ENCODE data around the gene TUBB.
A peak's percentile ranks its signal among the peaks of the same experiment; 100 is the strongest.

Gene TUBB

DNA sequence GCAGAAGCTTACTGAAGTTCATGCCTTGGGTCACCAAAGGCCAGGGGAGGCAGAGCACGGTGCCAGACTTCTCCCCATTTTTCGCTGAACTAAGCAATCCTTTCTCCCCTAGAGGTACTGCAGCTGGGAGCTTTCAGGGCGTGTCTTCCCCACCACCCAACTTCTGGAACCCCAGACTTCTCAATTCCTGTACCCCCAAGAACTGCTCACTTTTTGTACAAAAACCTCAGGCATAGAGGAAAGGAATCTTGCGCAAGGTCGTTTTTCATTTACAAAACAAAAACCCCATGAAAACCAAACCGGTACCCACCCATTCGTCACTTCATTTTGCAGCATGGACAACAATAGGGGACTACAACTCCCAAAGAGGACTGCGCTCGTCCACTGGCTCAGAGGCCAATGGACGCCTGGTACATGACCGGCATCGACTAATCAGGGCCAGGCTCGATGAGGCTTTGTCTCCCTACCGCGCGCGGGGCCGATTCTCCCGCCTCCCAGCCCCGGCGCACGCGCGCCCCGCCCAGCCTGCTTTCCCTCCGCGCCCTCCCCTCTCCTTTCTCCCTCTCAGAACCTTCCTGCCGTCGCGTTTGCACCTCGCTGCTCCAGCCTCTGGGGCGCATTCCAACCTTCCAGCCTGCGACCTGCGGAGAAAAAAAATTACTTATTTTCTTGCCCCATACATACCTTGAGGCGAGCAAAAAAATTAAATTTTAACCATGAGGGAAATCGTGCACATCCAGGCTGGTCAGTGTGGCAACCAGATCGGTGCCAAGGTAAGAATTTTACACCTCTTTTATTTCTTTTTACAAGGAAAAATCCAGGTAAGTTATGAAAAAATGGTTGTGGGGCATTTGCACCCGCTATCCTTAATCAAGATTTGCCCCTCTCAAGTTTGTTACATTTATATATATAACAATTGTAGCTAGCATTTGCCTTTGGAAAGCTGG, at the start of gene TUBB:
TUBB (plus strand) TSS at position 562 of the 947 bp plus-strand sequence; CDS start at position 717, 155 bp downstream.
- DNase-seq = peak; percentile 98

DNA sequence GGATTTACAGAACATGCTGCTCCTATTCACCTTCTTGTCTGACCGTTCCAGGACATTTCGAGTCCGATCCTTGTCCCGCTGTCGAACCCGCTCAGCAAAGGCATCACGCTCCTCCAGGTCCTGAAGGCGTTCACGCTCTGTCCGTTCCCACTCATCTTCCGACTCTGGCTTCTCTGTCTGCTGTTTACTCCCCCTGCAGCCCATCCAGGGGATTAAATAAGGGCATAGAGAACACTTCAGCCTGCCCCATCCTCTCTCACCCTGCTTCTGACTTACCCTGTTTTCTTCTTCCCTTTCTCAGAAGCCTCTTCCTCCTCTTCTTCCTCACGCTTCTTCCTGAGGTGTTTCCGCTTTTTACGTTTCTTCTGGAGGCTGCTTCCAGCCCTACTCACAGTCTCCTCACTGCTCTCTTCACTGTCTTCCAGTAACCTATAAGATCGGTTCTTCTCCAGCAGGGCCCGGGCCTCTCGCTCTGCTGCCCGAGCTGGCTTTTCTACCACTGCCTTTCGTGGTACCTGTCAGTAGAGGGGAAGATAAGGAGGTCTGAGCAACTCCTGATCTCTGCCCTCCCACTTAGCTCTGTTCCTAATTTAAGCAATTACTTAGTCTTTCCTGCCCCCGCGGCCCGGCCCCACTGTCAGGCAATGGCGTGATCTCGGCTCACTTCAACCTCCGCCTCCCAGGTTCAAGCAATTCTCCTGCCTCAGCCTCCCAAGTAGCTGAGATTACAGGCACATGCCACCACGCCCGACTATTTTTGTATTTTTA, 49.2 kb upstream of the TUBB start:
- DNase-seq = no peak

GRCh38 chr6:30672445-30673253, 47.5 kb upstream of the TUBB start, which contains the start of gene DHX16:
DHX16 (minus strand) TSS chr6:30673006; CDS start chr6:30672841, 165 bp downstream.
- DNase-seq = peak; percentile 97

GRCh38 chr6:30676660-30677285, 43.4 kb upstream of the TUBB start:
- no peak for DNase-seq

- peak; percentile 44 for DNase-seq
Observed at GRCh38 chr6:30678964-30679726, 41.0 kb upstream of the TUBB start.

DNA sequence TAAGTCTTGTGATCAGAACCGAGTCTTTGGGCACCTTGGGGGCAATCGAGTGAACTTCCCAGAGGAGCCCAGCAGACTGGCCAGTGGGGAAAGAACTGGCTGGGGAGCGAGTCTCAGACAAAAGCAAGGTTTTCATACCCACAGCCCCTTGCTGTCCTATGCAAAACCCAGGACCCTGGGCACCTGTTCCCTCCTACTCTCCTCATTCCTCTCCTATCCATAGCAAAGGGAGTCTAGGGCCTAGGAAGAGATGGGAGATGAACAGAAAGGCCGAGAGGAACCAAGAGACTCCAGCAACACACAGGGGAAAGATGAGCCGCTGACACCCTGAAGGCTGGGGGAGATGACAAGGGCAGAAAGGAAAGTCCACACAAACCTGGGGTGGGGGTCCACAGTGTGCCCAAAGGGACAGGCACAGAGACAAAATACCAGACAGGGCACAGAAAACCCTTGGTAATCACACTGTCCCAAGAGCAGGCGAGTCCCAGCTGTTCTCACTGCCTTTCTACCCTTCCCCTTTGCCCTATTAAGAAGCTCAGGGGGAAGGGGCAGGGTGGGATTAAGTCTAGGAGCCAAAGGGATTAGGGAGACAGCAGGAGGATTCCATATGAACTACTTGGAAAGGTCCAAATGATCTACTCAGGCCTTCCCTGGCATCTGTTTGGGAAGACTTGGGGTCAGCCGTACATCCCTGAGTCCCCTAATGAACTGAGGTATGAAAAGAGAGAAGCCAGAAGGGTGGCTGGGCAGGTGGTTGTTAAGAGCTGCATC, 40.2 kb upstream of the TUBB start:
- no peak for DNase-seq

DNA sequence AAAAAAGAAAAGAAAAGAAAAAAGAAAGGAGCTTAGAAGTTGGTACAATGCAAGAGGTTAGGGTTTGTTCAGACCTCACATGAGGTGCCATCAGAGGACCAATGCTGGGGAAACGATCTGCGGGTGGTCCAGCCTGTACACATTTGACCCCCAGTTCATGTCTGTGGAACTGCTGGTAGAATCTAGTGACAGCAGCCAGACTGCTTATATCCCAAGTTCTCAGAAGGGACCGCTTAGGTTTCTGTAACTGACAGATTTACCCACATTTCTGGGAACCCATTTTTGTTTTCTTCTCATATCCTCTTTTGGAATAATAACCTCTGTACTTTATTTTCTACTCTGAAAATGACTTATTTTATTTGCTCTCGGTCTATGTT, 38.4 kb upstream of the TUBB start:
- no peak for DNase-seq

DNA sequence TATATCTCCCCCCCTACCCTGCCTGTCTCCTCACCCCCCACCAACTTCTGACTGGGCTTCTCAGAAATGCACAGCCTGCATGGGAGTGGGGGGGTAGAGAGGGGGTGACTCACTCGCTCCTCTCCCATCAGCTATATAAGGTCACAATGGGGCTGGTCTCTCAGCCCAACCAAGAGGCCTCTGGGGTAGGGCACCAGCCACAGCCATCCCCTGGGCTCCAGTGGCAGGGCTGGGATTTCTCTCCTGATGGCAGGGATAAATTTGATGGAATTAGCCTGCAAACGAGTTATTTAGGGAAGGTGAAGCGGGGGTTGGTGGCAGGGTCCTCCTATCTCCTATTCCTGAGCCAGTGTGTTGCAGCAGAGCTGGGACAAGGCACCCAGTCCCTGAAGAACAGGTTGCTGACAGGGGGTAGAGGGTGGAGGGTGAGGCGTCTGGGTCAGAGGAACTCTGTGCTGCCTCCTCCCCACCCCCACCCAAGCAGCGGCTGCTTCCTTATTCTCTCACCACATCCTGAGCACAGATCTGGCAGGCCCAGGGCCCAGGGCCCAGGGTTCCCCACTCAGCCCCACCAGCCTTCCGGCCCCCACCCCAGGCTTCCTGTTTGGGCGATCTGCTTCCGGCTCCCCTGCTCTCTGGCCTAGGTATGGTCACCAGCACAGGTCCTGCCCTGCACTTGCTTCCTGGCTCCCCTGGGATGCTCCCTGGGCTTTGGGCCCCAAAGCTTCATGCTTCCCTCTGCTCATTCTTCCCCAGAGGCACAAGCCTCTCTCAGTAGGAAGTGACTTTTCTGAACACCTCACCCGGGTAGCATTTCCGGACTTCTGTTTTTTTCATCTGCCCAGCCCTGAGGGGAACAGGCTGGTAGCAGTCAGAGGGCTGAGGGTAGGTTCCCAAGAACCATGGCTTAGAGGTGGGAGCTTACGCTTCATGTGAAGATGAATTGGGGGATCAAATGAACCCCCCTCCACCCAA, 37.7 kb upstream of the TUBB start:
- no peak for DNase-seq

- DNase-seq = no peak
Observed at GRCh38 chr6:30683183-30683979, 36.8 kb upstream of the TUBB start.

DNA sequence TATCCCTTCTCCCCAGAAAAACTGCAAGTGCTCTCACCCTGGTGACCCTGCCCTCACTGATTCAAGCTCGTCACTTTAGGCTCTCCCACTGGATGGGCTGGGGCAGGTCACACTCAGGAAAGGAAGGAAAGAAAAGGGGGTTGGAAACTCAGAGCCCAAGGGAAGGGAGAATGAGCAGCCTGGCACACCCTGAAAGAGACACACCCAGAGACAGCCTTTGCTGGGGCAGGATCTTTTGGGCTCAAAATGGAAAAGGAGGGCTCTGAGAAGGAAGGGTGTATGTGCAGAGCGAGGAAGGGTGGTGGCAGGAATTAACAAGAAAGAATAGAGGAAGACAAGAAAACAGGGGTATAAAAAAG, 36.2 kb upstream of the TUBB start:
- DNase-seq = no peak

GRCh38 chr6:30684386-30685156, 35.6 kb upstream of the TUBB start:
- no peak for DNase-seq

DNA sequence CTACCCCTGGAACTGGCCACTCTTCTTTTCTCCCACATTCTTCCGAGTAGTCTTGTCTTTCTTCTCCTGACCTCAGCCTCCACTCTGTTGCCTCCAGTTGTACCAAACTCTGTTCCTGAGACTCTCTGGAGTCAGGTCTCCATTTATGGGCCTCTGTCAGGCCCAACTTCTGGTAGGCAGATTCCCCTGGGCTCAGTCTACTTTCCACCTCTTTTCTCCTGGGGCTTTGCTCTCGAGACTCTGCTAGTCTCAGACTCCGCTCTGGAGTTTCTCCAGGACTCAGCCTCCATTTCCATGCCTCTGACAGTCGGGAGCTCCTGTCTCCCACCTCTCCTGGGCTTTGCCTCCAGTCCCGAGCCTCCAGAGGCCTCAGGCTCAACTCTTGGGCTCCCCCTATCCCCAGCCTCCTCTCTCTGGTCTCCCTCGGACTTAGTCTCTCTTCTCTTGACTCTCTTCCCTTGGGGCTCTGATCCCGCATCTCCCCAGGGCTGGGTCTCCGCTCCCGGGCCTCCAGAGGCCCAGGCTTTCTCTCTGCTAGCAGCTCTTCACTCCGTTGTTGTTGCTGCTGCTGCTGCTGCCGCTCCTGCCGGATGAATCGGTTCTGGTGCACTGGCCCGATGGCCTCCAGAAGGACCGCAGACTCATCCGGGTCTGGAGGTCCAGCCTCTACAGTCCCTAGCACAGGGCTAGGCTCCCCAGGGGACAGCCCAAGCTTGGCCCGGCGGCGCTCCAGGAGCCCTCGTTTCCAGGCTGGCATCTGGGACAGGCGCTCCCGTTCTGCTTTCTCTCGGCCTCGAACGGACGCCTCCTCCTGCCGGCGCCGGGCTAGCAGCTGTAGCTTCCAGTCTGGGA, 34.8 kb upstream of the TUBB start:
- DNase-seq = no peak

DNA sequence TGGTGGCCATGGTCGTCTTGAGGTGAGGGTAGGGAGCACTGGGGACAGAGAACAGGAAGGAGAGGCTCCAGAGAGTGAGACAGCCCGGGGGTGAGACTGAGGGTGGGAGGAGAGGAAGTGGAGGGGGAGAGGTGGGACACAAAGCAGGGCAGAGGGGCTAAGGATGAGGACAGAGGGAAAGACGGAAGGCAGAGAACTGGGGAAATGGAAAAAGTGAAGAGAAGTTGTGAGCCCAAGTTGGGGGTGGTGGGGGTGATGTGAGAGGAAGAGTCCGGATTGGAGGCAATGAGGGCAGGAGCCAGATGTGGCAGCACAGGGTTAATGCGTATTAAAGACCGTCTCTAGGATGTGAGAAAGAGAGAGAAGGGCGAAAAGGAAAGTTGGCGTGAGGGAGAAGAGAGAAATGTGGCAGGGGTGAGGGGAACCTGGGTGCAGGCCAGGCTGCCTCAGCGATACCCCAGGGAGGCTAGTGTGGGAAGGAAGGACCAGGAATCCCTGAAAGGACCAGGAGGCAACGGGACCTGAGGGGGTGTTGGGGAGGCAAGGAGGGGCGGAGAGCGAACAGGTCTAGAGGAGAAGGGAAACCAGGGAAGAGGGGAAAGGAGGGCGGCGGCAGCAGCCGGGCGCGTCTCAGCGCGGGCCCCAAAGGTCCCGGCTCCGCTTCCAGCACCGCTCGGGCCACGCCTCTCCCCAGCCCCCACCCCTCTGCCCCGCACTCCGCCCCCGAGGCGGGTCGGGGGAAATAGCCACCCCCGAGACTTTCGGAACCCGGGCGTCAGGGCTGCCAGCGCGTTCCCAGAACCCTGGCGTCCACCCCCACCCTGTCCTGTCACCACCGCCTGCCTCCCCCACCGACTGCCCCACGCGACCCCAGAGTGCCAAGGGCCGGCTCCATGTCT, 33.9 kb upstream of the TUBB start, which contains the start of gene PPP1R18:
PPP1R18 (minus strand) TSS at position 637 of the 899 bp plus-strand sequence; CDS start at position 10, 627 bp downstream.
- DNase-seq = peak; percentile 18

GRCh38 chr6:30686908-30687658, 33.1 kb upstream of the TUBB start:
- DNase-seq = peak; percentile 85
